Measurements from ENCODE around the gene TCP11. TPM values are rescaled to one million over a fixed set of nuclear protein-coding genes. Genes with fewer than 3 reads are reported as not detected.

TCP11 gene
- total RNA-seq, 1 experiment from 2014 or later: not detected

DNA sequence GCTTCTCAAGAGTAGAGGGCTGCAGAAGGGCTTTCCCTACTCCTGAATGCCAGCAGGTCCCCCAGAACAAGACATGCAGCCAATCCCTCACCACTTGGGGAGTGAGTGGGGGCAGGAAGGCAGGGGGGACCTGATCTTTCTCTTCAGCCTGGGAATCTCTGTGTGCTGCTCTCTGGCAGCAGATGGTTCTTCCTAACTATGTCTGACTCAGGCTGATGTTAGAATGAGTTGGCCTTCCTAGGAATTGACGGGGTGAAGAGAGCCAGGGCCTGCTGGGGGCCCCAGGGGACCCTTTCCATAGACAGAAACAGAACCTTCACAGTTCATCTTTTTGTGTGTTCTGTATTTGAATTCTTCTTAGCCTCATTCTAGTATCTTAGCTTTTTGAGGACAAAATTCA lies 29.0 kb upstream of the TCP11 start:
- H3K23me2 ChIP-seq (ENCODE audit: insufficient read length, low read depth, low read length, poor library complexity, severe bottlenecking): no peaks in the 10 kb centered on the region
- no peak overlapping the region for H3K56ac ChIP-seq (ENCODE audit: insufficient read length, low read depth, low read length)
- H2BK12ac ChIP-seq (ENCODE audit: insufficient read length, low read depth, low read length): no peak overlapping the region
- peaks cover 19 to 21% of the 10 kb centered on the region in 2 experiments for H3K4me1 Mint-ChIP-seq
- H3T11ph ChIP-seq (ENCODE audit: low read length): no peak overlapping the region
- peaks cover 0 to 6% (median 5%) of the 10 kb centered on the region in 3 experiments; a peak in 3 of 7 replicates for H3K36me3 Mint-ChIP-seq (ENCODE audit: insufficient read depth in 1 of 3, low read depth in 3 of 3)
- no peak overlapping the region for H3K9ac ChIP-seq (ENCODE audit: extremely low read depth, insufficient read length, low read length)
- H3K4me2 ChIP-seq (ENCODE audit: insufficient read depth, insufficient read length, low read length): no peak overlapping the region
- H3K23ac ChIP-seq (ENCODE audit: insufficient read length, low read depth, low read length): no peak overlapping the region
- H3K27ac Mint-ChIP-seq: no peak overlapping the region
- H2BK20ac ChIP-seq (ENCODE audit: low read depth, low read length, poor library complexity, severe bottlenecking): no peak overlapping the region
- H4K5ac ChIP-seq (ENCODE audit: insufficient read length, low read depth, low read length): no peak overlapping the region
- H3K4ac ChIP-seq (ENCODE audit: low read depth, low read length): no peak overlapping the region
- H3K18ac ChIP-seq (ENCODE audit: insufficient read length, low read depth, low read length): no peak overlapping the region
- H4K91ac ChIP-seq (ENCODE audit: insufficient read length, low read depth, low read length): no peak overlapping the region
- DNase-seq: no peak
- no peak overlapping the region for H3K14ac ChIP-seq (ENCODE audit: insufficient read depth, low read length)
- H3K27me3 Mint-ChIP-seq (ENCODE audit: low read depth): peaks cover 27% of the 10 kb centered on the region
- H3K79me1 ChIP-seq (ENCODE audit: insufficient read depth, low read depth, low read length, poor library complexity, severe bottlenecking): no peaks in the 10 kb centered on the region
- no peak overlapping the region for H3K4me3 Mint-ChIP-seq
- no peaks in the 10 kb centered on the region for H3K4me1 ChIP-seq (ENCODE audit: insufficient read depth, low read length)
- no peaks in the 10 kb centered on the region for H3K9me3 ChIP-seq (ENCODE audit: control insufficient read depth, low read depth, low read length)
- no peak overlapping the region for H4K8ac ChIP-seq (replicated peaks; ENCODE audit: insufficient read length, low read depth, low read length)
- H4K20me1 ChIP-seq (ENCODE audit: control insufficient read depth, insufficient read depth, insufficient read length): no peaks in the 10 kb centered on the region
- no peak overlapping the region for H3K27ac ChIP-seq (ENCODE audit: insufficient read length, low read depth, low read length)
- TF ChIP-seq, protein P1, sequence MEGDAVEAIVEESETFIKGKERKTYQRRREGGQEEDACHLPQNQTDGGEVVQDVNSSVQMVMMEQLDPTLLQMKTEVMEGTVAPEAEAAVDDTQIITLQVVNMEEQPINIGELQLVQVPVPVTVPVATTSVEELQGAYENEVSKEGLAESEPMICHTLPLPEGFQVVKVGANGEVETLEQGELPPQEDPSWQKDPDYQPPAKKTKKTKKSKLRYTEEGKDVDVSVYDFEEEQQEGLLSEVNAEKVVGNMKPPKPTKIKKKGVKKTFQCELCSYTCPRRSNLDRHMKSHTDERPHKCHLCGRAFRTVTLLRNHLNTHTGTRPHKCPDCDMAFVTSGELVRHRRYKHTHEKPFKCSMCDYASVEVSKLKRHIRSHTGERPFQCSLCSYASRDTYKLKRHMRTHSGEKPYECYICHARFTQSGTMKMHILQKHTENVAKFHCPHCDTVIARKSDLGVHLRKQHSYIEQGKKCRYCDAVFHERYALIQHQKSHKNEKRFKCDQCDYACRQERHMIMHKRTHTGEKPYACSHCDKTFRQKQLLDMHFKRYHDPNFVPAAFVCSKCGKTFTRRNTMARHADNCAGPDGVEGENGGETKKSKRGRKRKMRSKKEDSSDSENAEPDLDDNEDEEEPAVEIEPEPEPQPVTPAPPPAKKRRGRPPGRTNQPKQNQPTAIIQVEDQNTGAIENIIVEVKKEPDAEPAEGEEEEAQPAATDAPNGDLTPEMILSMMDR (conservative IDR thresholded peaks at IDR 0.05): no peak
- H2BK15ac ChIP-seq (ENCODE audit: low read depth, low read length): no peak overlapping the region
- H2AK5ac ChIP-seq (ENCODE audit: insufficient read length, low read length): no peak overlapping the region
- no peaks in the 10 kb centered on the region for H3K27me3 ChIP-seq (ENCODE audit: insufficient read depth, low read length)
- no peak overlapping the region for H2BK120ac ChIP-seq (ENCODE audit: low read depth, low read length, poor library complexity, severe bottlenecking)
- no peaks in the 10 kb centered on the region for H3K79me2 ChIP-seq (ENCODE audit: insufficient read depth, low read length)
- peaks cover 5% of the 10 kb centered on the region in 2 experiments; a peak in 4 of 5 replicates for H3K9me3 Mint-ChIP-seq
- H2AFZ ChIP-seq (ENCODE audit: low read length): no peak overlapping the region
- no peak overlapping the region for H2BK5ac ChIP-seq (ENCODE audit: insufficient read length, low read length)
- no CpG with 5 or more reads among the region's 1 CpG for WGBS (ENCODE audit: extremely low coverage, insufficient read length, low lambda C conversion rate)
